ENCODE measurements around the gene CMC1. TPM values are rescaled to one million over a fixed set of nuclear protein-coding genes. Genes with fewer than 3 reads are reported as not detected.

CMC1 gene
- total and polyA plus RNA-seq, 2 donors, result 20.5 to 34.3 TPM

DNA sequence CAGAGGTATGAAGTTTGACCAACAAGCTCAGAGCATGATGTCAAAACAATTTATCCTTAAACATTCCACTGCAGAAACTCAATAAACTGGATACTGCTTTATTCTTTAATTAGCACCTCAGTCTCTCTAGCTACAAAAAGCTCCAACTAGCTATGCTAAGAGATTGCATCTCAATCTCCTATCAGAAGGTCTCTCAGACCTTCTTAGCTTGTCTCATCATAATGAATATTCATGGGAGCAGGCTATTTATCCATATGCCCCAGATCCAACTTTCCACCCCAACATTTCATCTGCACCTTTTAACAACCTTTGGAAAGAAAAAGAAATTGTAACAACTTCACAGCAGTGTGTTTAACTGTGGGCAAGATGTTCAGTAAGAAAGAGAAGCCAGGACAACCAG is 95.8 kb downstream of the CMC1 start:
- DNase-seq (ENCODE audit: extremely low spot score), result no peak
- no peaks in the 10 kb centered on the region for H3K36me3 ChIP-seq (ENCODE audit: insufficient read depth)
- H3K4me1 ChIP-seq (ENCODE audit: insufficient read depth), result no peaks in the 10 kb centered on the region
- H3K4me3 ChIP-seq (ENCODE audit: low read depth, low read length), result no peak overlapping the region
- no peak overlapping the region for H3K27ac ChIP-seq (ENCODE audit: low read depth)

DNA sequence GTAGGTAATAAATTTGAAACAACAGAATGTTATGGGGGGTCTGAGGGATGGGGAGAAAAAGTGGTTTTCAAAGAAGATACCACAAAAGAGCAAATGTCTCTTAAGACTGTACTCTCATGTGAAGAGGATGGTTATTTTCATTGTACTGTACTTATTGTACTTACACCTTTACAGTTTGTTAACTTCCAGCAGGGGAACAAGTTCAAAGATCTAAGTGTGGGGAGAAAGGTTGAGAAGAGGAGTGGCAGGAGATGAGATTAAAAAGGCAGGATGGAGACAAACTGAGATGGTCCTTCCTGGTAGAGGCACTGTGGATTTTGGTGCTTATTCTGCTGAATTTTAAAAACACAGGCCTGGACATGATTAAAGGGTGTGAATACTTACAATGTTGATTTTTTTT is 101.7 kb downstream of the CMC1 start:
- H3K4me1 ChIP-seq (ENCODE audit: insufficient read depth), result no peaks in the 10 kb centered on the region
- no peak overlapping the region for H3K27ac ChIP-seq (ENCODE audit: low read depth)
- no peak for DNase-seq (ENCODE audit: extremely low spot score)
- no peak overlapping the region for H3K4me3 ChIP-seq (ENCODE audit: low read depth, low read length)
- H3K36me3 ChIP-seq (ENCODE audit: insufficient read depth), result no peaks in the 10 kb centered on the region

DNA sequence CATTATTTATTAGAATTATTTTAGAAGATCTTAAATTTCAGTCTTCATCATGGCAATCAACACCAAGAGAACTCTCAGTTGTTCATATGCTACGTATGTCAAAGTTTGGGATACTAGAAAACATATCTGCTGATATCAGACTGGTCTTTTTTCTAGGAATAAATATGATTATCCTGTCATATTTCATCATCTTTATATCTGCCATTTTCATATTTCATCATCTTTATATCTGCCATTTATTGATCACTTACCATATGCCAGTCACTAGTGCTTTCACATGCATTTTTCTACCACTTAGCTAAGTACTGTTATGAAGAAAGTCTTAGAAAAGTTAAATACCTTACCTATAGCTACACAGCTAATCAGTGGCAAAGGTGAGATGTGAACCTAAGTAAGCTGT is 104.3 kb downstream of the CMC1 start:
- Histone ChIP-seq H3K4me3 (ENCODE audit: low read depth, low read length) (no peak overlapping the region), H3K27ac (ENCODE audit: low read depth) (no peak overlapping the region), H3K36me3 (ENCODE audit: insufficient read depth) (no peaks in the 10 kb centered on the region), H3K4me1 (ENCODE audit: insufficient read depth) (no peaks in the 10 kb centered on the region)
- WGBS, result 96% methylated on average over 1 of the region's 1 CpG
- no peak for DNase-seq (ENCODE audit: extremely low spot score)

DNA sequence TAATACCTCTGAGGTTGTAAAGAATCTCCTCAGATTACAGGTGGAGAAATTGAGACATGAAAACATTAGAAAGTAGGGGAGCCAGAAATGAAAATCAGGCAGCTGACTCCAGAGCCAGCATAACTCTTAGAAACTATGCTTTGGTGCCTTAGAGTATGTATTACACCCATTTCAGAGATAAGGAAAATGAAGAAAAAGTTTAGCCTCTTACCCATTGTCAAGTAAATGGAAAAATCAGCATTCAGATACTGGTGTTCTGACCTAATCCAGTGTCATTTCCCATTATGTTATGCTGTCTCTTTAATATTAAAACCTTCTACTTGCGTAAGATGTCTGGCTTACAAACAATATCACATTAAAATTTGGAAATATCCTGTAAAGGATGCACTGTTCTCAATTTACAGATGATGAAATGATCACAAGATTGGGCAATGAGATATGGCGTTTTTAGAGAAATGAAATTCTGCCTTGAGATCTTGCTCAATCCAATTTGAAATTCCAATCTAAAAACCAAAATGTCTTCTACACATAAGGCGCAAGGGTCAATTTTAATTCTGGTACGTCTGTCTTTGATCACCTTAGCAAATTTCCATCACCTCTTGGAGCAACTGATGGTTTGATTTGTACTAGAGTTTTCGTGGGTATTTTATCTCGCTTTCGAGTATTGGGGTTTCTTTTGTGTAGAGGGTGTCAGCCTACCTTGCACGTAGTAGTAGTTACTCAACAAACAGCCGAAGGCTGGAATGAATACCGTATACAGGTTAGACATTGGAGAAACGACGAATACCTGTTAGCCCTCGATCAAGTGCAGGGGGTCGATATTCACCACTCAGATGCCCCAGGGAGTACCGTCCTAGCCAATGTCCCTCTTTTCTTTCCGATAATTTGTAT is 106.2 kb downstream of the CMC1 start:
- DNase-seq (ENCODE audit: extremely low spot score), result no peak
- Histone ChIP-seq H3K36me3 (ENCODE audit: insufficient read depth) (no peaks in the 10 kb centered on the region), H3K4me3 (ENCODE audit: low read depth, low read length) (peak overlapping the region; percentile 75), H3K27ac (ENCODE audit: low read depth) (peak overlapping the region; percentile 99), H3K4me1 (ENCODE audit: insufficient read depth) (no peaks in the 10 kb centered on the region)
- 20% methylated on average over 16 of the region's 16 CpGs for WGBS

DNA sequence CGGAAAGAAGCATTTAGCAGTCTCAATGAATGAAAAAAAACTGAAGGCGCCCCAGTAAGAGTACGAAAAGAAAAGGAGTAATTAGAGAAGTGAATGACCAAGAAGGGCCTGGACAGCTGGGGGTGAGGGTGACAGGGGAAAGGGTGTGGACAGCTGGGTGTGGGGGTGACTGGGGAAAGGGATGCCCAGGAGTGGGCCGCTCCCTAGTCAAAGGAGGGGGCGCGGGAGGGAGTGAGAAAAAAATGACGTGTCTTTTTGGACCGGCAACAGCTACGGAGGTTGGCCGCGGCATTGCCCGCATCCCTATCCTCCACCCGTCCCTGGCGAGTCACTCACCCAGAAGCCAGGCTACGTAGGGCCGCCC is 106.8 kb downstream of the CMC1 start:
- peak overlapping the region; percentile 75 for H3K4me3 ChIP-seq (ENCODE audit: low read depth, low read length)
- under 1% methylated on average over 16 of the region's 16 CpGs for WGBS
- peak overlapping the region; percentile 99 for H3K27ac ChIP-seq (ENCODE audit: low read depth)
- no peak for DNase-seq (ENCODE audit: extremely low spot score)
- H3K36me3 ChIP-seq (ENCODE audit: insufficient read depth), result no peaks in the 10 kb centered on the region
- no peaks in the 10 kb centered on the region for H3K4me1 ChIP-seq (ENCODE audit: insufficient read depth)

DNA sequence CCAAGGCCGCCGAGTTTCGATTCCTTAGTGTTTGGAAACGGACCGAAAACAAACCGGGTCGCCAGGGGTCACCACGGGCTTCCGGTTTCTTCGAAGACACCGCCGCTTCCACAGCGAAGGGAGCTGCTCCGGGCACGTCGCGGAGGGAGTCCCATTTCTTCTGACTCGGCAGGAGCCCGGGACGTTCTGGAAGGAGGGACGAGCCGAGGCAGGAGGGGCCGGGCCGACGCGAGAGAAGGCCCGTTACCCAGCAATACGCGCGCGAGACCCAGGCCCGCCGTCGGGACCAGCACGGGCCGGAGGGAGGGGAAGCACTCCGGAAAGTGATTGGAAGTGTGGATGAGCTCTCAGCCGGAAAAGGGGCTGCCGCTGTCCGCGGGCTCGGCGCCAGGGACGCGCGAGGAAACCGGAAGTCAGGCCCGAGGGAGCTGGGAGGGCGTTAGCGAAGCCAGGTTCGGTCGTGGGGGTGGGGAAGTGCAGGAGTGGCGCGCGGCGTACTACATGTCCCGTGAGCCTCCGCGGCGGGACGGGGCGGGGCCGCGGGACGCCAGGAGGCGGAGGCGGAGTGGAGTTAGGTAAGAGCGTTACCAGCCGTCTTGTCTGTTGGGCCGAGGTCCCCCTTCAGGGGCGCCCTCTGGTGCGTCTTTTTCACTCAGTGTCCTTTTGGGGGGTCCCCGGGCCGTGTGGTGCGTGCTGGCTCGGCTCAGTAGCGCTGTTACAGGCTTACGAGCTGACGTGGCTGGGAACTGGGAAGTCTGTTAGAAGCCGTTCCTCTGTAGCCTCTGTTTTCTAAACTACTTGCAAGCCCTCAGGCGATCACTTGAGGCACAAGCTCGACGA is 107.4 kb downstream of the CMC1 start, which contains the start of the genes AZI2 and ZCWPW2:
Gene AZI2 (minus strand): TSS at position 196 of the 840 bp plus-strand sequence. CDS start 8,207 bp downstream, outside the sequence.
Gene ZCWPW2 (plus strand): TSS at position 93 of the 840 bp plus-strand sequence. CDS start 64,348 bp downstream, outside the sequence.
- H3K4me3 ChIP-seq (ENCODE audit: low read depth, low read length), result peak within 1 kb of the TSS; percentile 75
- H3K4me1 ChIP-seq (ENCODE audit: insufficient read depth), result no peaks in the 10 kb centered on the region
- peak; percentile 91 for DNase-seq (ENCODE audit: extremely low spot score)
- no peaks in the 10 kb centered on the region for H3K36me3 ChIP-seq (ENCODE audit: insufficient read depth)
- WGBS, result under 1% methylated on average over 83 of the region's 83 CpGs
- peak within 1 kb of the TSS; percentile 99 for H3K27ac ChIP-seq (ENCODE audit: low read depth)

DNA sequence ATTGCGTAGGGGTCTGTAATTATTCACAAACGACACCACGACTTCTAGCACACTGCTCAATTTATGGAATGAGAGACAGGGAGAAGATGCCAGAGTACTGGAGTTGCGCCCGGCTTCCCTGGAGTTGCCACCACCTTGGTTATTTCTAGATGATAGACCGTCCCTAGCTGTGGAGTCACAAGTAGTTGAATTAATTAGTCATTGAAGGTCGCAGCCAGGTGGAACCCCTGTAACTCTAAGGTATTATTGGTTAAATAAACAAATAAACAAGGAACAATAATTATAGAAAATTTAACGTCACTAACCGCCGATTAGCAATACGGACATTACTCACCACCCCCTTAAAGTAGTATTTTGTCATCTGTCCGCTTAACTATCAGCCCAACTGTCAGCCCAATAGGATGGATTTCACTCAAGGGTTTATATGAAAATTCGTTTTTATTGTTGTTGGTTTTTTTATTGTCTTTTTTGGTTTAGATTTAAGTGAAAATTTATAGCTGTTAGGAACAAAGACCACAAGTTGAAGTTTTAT is 108.1 kb downstream of the CMC1 start:
- Histone ChIP-seq H3K4me3 (ENCODE audit: low read depth, low read length) (peak overlapping the region; percentile 75), H3K4me1 (ENCODE audit: insufficient read depth) (no peaks in the 10 kb centered on the region), H3K27ac (ENCODE audit: low read depth) (peak overlapping the region; percentile 97), H3K36me3 (ENCODE audit: insufficient read depth) (no peaks in the 10 kb centered on the region)
- DNase-seq (ENCODE audit: extremely low spot score), result no peak
- 21% methylated on average over 13 of the region's 13 CpGs for WGBS

Other genes with a start within 250 kb of the CMC1 start
- gene ZCWPW2, start 107.1 kb downstream of the CMC1 start, total RNA-seq, result 4.6 TPM
- gene ZCWPW2, start 107.1 kb downstream of the CMC1 start, polyA plus RNA-seq, result 1.9 TPM
- 115 TPM for gene AZI2, start 107.2 kb downstream of the CMC1 start, total RNA-seq
- 66.0 TPM for gene AZI2, start 107.2 kb downstream of the CMC1 start, polyA plus RNA-seq